ENCODE data around the gene COX4I2. TPM values are rescaled to one million over a fixed set of nuclear protein-coding genes. Genes with fewer than 3 reads are reported as not detected.

The COX4I2 gene
- total and polyA plus RNA-seq, 2 donors (not counting 1 experiment from before 2014, with no cell fraction given), result not detected

DNA sequence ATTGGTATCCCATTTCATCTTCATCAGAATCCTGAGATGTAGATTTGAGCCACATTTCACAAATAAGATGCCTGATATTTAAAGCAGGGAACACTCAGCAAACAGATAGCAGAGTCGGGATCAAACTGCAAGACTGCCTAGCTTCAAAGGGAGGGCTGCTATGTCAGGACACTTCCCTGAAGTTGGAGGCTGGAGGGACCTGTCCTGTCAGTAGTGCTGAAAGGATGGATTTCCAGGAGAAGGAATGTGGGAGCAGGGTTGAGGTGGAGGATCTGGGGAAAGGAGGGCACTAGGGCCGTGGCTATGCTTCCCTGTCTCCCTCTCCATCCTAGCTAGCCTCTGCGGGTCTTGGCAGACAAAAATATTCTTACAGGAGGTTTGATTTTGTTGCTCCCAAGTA, 32.2 kb downstream of the COX4I2 start:
- 100% methylated on average over 1 of the region's 3 CpGs for WGBS (ENCODE audit: insufficient coverage)
- Histone ChIP-seq H3K36me3 (replicated peaks in 1 of 2; ENCODE audit: control extremely low read depth in 1 of 2, control insufficient read depth in 1 of 2, extremely low read depth in 1 of 2, insufficient read depth in 2 of 2, low read length in 1 of 2) (peaks cover 0 to 4% of the 10 kb centered on the region in 2 experiments), H4K20me1 (ENCODE audit: control insufficient read depth, insufficient read depth, low read length, poor library complexity, severe bottlenecking) (no peaks in the 10 kb centered on the region), H3K9ac (ENCODE audit: low read length) (no peak overlapping the region), H3K27ac (ENCODE audit: low read length in 2 of 2) (no peak overlapping the region), H3K4me3 (ENCODE audit: control extremely low read depth in 1 of 5, extremely low read depth in 1 of 5, insufficient read depth in 1 of 5, low read depth in 2 of 5, low read length in 4 of 5) (no peak overlapping the region), H3K79me2 (ENCODE audit: control insufficient read depth, insufficient read depth, low read length) (peaks cover 18% of the 10 kb centered on the region), H2AFZ (ENCODE audit: insufficient read depth, low read depth, low read length, poor library complexity, severe bottlenecking) (no peak overlapping the region), H3K4me2 (replicated peaks; ENCODE audit: low read depth, low read length, poor library complexity, severe bottlenecking) (no peak overlapping the region), H3K9me3 (ENCODE audit: control extremely low read depth in 1 of 3, control insufficient read depth in 2 of 3, insufficient read depth in 1 of 3, low read length in 2 of 3) (no peaks in the 10 kb centered on the region), H3K4me1 (ENCODE audit: control insufficient read depth in 2 of 2, insufficient read depth in 2 of 2, low read length in 2 of 2) (peaks cover 16 to 28% of the 10 kb centered on the region in 2 donors), H3K27me3 (replicated peaks in 1 of 4; ENCODE audit: control extremely low read depth in 1 of 4, control insufficient read depth in 3 of 4, insufficient read depth in 4 of 4, low read length in 3 of 4) (no peaks in the 10 kb centered on the region)
- ChIA-PET CTCF (interaction anchor here (1.2 kb wide), 1 partner anchor 9 kb away, joined by 4 read pairs; no protein-coding TSS in a partner anchor), POLR2A (no interaction called here)
- Mint-ChIP-seq H3K4me1 (peaks cover 34% of the 10 kb centered on the region), H3K27ac (no peak overlapping the region), H3K9me3 (ENCODE audit: insufficient read depth) (no peaks in the 10 kb centered on the region), H3K27me3 (no peaks in the 10 kb centered on the region), H3K4me3 (no peak overlapping the region)
- ATAC-seq (ENCODE audit: low read depth) (no peak), DNase-seq (no peak)
- intact Hi-C loops (cut with micrococcal nuclease), result no loop called here
- no peak for TF ChIP-seq EZH2 (IDR thresholded peaks at IDR 0.05; ENCODE audit: borderline replicate concordance, insufficient read depth, low read depth, low read length, poor library complexity, severe bottlenecking)
- TF ChIP-seq, protein P1, sequence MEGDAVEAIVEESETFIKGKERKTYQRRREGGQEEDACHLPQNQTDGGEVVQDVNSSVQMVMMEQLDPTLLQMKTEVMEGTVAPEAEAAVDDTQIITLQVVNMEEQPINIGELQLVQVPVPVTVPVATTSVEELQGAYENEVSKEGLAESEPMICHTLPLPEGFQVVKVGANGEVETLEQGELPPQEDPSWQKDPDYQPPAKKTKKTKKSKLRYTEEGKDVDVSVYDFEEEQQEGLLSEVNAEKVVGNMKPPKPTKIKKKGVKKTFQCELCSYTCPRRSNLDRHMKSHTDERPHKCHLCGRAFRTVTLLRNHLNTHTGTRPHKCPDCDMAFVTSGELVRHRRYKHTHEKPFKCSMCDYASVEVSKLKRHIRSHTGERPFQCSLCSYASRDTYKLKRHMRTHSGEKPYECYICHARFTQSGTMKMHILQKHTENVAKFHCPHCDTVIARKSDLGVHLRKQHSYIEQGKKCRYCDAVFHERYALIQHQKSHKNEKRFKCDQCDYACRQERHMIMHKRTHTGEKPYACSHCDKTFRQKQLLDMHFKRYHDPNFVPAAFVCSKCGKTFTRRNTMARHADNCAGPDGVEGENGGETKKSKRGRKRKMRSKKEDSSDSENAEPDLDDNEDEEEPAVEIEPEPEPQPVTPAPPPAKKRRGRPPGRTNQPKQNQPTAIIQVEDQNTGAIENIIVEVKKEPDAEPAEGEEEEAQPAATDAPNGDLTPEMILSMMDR (IDR thresholded peaks at IDR 0.05), result no peak

DNA sequence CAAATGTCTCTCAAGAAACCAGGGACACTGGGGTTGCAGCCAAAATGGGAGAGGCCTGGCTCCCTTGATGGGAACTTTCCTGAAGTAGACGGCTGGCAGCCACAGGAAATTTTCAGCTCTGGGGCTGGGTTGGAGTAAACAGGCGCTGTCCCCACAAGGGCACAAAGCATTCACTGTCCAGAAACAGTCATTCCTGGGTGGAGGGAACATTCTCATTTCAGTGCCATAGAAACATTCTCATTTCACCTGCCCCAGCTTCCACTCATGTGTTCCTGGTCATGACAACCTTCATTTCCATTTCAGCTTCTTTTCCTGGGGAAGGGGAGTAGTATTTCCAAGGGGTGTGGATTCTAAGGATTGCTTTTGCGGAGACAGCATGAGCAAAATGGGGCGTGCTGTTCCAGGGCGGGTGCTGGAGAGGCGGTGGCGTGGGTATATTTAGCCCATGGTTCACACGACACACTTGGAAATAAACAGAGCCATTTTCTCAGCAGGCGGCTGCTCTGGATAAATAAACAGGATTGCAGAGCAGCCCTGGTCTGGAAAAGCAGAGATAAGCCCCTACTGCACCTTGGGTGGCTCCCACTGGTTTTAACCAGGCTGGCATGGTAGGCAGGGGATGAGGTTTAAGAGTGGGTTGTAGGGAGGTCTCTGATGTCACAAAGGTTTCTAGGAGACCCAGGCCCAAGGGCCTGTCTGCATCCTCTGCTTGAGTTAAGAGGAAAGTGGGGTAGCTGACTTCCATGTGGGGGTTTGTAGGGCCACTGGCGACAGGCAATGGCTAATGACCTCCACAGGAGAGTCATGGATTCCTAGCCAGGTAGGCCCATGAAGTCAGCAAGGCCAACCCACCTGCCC, 32.9 kb downstream of the COX4I2 start:
- Histone ChIP-seq H3K9ac (ENCODE audit: low read length) (no peak overlapping the region), H3K79me2 (ENCODE audit: control insufficient read depth, insufficient read depth, low read length) (peaks cover 24% of the 10 kb centered on the region), H4K20me1 (ENCODE audit: control insufficient read depth, insufficient read depth, low read length, poor library complexity, severe bottlenecking) (no peaks in the 10 kb centered on the region), H3K4me1 (ENCODE audit: control insufficient read depth in 2 of 2, insufficient read depth in 2 of 2, low read length in 2 of 2) (peaks cover 21 to 35% of the 10 kb centered on the region in 2 donors), H3K27ac (ENCODE audit: low read length in 2 of 2) (no peak overlapping the region), H2AFZ (ENCODE audit: insufficient read depth, low read depth, low read length, poor library complexity, severe bottlenecking) (no peak overlapping the region), H3K4me2 (replicated peaks; ENCODE audit: low read depth, low read length, poor library complexity, severe bottlenecking) (no peak overlapping the region), H3K9me3 (ENCODE audit: control extremely low read depth in 1 of 3, control insufficient read depth in 2 of 3, insufficient read depth in 1 of 3, low read length in 2 of 3) (no peaks in the 10 kb centered on the region), H3K27me3 (replicated peaks in 1 of 4; ENCODE audit: control extremely low read depth in 1 of 4, control insufficient read depth in 3 of 4, insufficient read depth in 4 of 4, low read length in 3 of 4) (no peaks in the 10 kb centered on the region), H3K36me3 (replicated peaks in 1 of 2; ENCODE audit: control extremely low read depth in 1 of 2, control insufficient read depth in 1 of 2, extremely low read depth in 1 of 2, insufficient read depth in 2 of 2, low read length in 1 of 2) (peaks cover 0 to under 1% of the 10 kb centered on the region in 2 experiments), H3K4me3 (ENCODE audit: control extremely low read depth in 1 of 5, extremely low read depth in 1 of 5, insufficient read depth in 1 of 5, low read depth in 2 of 5, low read length in 4 of 5) (no peak overlapping the region)
- DNase-seq (no peak), ATAC-seq (ENCODE audit: low read depth) (no peak)
- ChIA-PET CTCF (interaction anchor here (0.6 to 1.2 kb wide), 2 partner anchors 9 kb away, joined by 3 to 4 read pairs; no protein-coding TSS in a partner anchor), POLR2A (no interaction called here)
- no peak overlapping the region for H3K27ac Mint-ChIP-seq
- H3K4me1 Mint-ChIP-seq, result peaks cover 41% of the 10 kb centered on the region
- intact Hi-C loops (cut with micrococcal nuclease), result no loop called here
- no peak for TF ChIP-seq EZH2 (IDR thresholded peaks at IDR 0.05; ENCODE audit: borderline replicate concordance, insufficient read depth, low read depth, low read length, poor library complexity, severe bottlenecking)
- TF ChIP-seq, protein P1 (IDR thresholded peaks at IDR 0.05), result no peak
- no peak overlapping the region for H3K4me3 Mint-ChIP-seq
- no peaks in the 10 kb centered on the region for H3K9me3 Mint-ChIP-seq (ENCODE audit: insufficient read depth)
- no peaks in the 10 kb centered on the region for H3K27me3 Mint-ChIP-seq
- 97% methylated on average over 10 of the region's 10 CpGs for WGBS (ENCODE audit: insufficient coverage)
